NCI-H2107 (cell line): ENCODE measurements around the gene CSTF3.
"Not testable (repeated sequence)": the region's sequence is repeated elsewhere in the genome, so short reads cannot be mapped to it uniquely, and the experiment has no call there.

Experiments
- DNase-seq: peaks from one replicate; lab custom pipeline; 2025; lab: John Stamatoyannopoulos, UW

CSTF3 gene

GRCh38 chr11:33160587-33160986 is 693 bp downstream of the CSTF3 start:
- DNase-seq, result no peak

GRCh38 chr11:33160136-33160535 is 1.1 kb downstream of the CSTF3 start:
- DNase-seq, result no peak

GRCh38 chr11:33159378-33159867 is 1.9 kb downstream of the CSTF3 start:
- not testable (repeated sequence) for DNase-seq

- DNase-seq, result no peak
These were observed 2.5 kb downstream of the CSTF3 start for GRCh38 chr11:33158596-33159275.

GRCh38 chr11:33157103-33158027 is 3.9 kb downstream of the CSTF3 start:
- no peak for DNase-seq

GRCh38 chr11:33151399-33151798 is 9.9 kb downstream of the CSTF3 start:
- no peak for DNase-seq

- DNase-seq, result no peak
These were observed 13.7 kb downstream of the CSTF3 start for GRCh38 chr11:33147559-33147958.

- no peak for DNase-seq
These were observed 25.4 kb downstream of the CSTF3 start for GRCh38 chr11:33135768-33136443.

- no peak for DNase-seq
These were observed 26.1 kb downstream of the CSTF3 start for GRCh38 chr11:33135216-33135615.

- no peak for DNase-seq
These were observed 27.0 kb downstream of the CSTF3 start for GRCh38 chr11:33134276-33134675.

- no peak for DNase-seq
These were observed 27.5 kb downstream of the CSTF3 start for GRCh38 chr11:33133761-33134160.

GRCh38 chr11:33132510-33132909 is 28.8 kb downstream of the CSTF3 start:
- DNase-seq, result no peak

GRCh38 chr11:33128739-33129138 is 32.5 kb downstream of the CSTF3 start:
- no peak for DNase-seq

- no peak for DNase-seq
These were observed 35.7 kb downstream of the CSTF3 start for GRCh38 chr11:33125611-33126010.

- no peak for DNase-seq
These were observed 36.3 kb downstream of the CSTF3 start for GRCh38 chr11:33125025-33125424.

GRCh38 chr11:33122696-33123095 is 38.6 kb downstream of the CSTF3 start:
- not testable (repeated sequence) for DNase-seq

- no peak for DNase-seq
These were observed 44.7 kb downstream of the CSTF3 start for GRCh38 chr11:33116535-33116934.

GRCh38 chr11:33110083-33110482 is 51.2 kb downstream of the CSTF3 start:
- no peak for DNase-seq

- no peak for DNase-seq
These were observed 51.9 kb downstream of the CSTF3 start for GRCh38 chr11:33109294-33109895.

GRCh38 chr11:33103836-33104235 is 57.4 kb downstream of the CSTF3 start:
- DNase-seq, result no peak

- no peak for DNase-seq
These were observed 67.1 kb downstream of the CSTF3 start for GRCh38 chr11:33094157-33094556.

- no peak for DNase-seq
These were observed 71.5 kb downstream of the CSTF3 start for GRCh38 chr11:33089776-33090175.
